Stimulated activated CD4-positive, alpha-beta T cell treated with anti-CD3 and anti-CD28 coated beads, Interleukin-12 subunit alpha, Interleukin-12 subunit beta, amount 100 ng/mL, for 48 hours (primary cell): Measurements from ENCODE around the gene SAMD7.

ENCODE experiments used
- DNase-seq, 3 donors: peaks; one replicate each; pipeline ENCODE4 v3.0.0-alpha.2; 2020; ENCODE audit warnings: low read depth in 2 of 3, low spot score in 1 of 3

SAMD7 gene

GRCh38 chr3:169965562-169966427 lies 54.4 kb downstream of the SAMD7 start:
- no peak for DNase-seq

- peak; percentile 90 to 98 (median 91) for DNase-seq
These were observed 55.1 kb downstream of the SAMD7 start, which contains the start of gene SEC62 for GRCh38 chr3:169966428-169966950. SEC62 (plus strand) TSS chr3:169966807; CDS start chr3:169966823, 16 bp downstream.

GRCh38 chr3:169966951-169967915 lies 55.9 kb downstream of the SAMD7 start:
- DNase-seq = peak in 2 of 3 donors; percentile 12 to 19

GRCh38 chr3:169968224-169968885 lies 57.0 kb downstream of the SAMD7 start:
- DNase-seq = no peak

- DNase-seq = no peak
These were observed 58.1 kb downstream of the SAMD7 start for GRCh38 chr3:169969174-169970095.

GRCh38 chr3:169970847-169971246 lies 59.5 kb downstream of the SAMD7 start:
- DNase-seq = no peak

GRCh38 chr3:169971522-169971921 lies 60.1 kb downstream of the SAMD7 start:
- DNase-seq = no peak

GRCh38 chr3:169980055-169980454 lies 68.7 kb downstream of the SAMD7 start:
- no peak for DNase-seq

GRCh38 chr3:169984292-169984691 lies 72.9 kb downstream of the SAMD7 start:
- DNase-seq = no peak
